Astrocyte of the hippocampus (primary cell): ENCODE results near the gene CROCC.
A peak's percentile ranks its signal among the peaks of the same experiment; 100 is the strongest.
"Not testable (repeated sequence)": the region's sequence is repeated elsewhere in the genome, so short reads cannot be mapped to it uniquely, and the experiment has no call there.

ENCODE experiments used
- DNase-seq: peaks from one replicate; pipeline ENCODE4 v3.0.0; 2011; ENCODE audit warnings: low read depth, low spot score

CROCC gene, protein sequence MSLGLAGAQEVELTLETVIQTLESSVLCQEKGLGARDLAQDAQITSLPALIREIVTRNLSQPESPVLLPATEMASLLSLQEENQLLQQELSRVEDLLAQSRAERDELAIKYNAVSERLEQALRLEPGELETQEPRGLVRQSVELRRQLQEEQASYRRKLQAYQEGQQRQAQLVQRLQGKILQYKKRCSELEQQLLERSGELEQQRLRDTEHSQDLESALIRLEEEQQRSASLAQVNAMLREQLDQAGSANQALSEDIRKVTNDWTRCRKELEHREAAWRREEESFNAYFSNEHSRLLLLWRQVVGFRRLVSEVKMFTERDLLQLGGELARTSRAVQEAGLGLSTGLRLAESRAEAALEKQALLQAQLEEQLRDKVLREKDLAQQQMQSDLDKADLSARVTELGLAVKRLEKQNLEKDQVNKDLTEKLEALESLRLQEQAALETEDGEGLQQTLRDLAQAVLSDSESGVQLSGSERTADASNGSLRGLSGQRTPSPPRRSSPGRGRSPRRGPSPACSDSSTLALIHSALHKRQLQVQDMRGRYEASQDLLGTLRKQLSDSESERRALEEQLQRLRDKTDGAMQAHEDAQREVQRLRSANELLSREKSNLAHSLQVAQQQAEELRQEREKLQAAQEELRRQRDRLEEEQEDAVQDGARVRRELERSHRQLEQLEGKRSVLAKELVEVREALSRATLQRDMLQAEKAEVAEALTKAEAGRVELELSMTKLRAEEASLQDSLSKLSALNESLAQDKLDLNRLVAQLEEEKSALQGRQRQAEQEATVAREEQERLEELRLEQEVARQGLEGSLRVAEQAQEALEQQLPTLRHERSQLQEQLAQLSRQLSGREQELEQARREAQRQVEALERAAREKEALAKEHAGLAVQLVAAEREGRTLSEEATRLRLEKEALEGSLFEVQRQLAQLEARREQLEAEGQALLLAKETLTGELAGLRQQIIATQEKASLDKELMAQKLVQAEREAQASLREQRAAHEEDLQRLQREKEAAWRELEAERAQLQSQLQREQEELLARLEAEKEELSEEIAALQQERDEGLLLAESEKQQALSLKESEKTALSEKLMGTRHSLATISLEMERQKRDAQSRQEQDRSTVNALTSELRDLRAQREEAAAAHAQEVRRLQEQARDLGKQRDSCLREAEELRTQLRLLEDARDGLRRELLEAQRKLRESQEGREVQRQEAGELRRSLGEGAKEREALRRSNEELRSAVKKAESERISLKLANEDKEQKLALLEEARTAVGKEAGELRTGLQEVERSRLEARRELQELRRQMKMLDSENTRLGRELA (N-terminal part only)

DNA sequence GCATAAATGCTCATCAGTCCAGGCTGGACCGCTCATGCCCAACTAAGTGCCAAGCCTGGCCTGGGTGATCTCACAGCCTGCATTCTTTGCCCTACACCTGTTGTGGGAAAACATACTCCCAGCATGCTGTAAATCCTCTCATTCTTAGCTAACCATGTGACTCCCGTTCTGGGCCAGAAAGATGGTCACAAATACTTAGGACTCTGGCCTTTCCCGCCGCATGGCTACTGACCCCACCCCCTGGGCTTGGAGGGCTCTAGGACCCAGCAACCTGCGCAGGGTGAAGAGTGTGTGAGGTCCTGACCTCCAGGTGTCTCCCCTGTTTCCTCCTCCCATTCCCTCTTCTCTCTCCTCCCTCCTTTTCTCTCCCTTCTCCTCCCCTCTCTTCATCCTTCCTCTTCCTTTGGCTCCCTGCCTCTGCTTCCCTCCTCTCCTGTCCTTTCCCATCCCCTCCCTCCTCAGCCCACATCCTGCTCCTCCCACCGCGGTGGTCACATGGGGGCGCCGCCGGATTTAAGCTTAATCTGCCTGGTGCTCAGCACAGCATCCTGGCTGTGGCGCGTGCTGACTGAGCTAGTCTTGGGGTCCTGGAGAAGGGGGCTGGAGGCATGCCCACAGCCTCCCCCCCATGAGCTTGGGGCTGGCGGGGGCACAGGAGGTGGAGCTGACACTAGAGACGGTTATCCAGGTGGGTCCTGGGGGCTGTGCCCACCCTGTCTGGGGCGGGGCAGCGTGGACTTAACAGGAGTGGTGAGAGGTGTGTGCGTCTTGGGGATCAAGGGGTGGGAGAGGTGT, at the start of gene CROCC:
Gene CROCC, plus strand, starts transcription at position 541 of the 795 bp plus-strand sequence. Its CDS starts 88 bp downstream, at position 629.
- DNase-seq: peak; percentile 76

DNA sequence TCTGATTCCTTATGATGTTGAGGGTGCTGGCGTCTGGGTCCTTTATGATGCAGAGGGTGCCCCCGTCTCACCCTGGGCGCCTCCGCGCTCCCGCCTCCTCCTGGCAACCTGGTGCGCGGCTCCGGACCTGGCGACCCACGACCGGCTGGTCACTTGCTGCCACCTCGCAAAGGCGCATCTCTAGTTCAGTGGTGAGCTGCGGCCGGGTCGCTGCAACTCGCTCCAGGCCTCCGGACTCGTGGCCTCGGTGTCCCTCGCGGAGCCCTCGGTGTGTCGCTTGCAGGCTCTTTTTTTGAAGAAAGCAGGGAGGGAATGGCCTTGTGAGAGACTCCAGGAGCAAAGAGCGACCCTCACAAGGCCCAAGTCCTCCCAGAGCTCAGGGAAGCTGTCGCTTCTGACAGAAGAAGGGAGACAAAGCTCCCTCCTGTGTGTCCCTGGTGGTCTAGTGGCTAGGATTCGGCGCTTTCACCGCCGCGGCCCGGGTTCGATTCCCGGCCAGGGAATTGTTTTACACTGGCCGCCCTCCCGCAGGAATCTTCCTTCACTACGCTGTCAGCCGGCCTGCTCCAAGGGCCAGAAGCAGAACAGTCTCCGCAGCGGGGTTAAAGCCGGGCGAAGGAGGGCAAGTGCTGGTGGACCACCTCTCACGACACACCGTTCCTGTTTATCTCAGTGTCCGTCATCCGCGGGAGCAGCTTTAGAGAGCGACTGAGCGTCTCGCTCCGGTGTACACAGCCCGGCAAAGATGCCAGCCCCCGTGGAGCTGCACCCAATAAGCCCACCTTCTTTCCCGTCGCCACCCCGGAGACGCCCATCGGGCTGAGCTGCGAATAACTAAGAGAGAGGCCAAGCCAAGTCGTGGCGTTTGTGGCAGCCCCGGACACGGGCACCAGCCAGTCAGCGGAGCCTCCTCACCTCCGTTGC, 49.3 kb upstream of the CROCC start:
- DNase-seq: peak; percentile 73

DNA sequence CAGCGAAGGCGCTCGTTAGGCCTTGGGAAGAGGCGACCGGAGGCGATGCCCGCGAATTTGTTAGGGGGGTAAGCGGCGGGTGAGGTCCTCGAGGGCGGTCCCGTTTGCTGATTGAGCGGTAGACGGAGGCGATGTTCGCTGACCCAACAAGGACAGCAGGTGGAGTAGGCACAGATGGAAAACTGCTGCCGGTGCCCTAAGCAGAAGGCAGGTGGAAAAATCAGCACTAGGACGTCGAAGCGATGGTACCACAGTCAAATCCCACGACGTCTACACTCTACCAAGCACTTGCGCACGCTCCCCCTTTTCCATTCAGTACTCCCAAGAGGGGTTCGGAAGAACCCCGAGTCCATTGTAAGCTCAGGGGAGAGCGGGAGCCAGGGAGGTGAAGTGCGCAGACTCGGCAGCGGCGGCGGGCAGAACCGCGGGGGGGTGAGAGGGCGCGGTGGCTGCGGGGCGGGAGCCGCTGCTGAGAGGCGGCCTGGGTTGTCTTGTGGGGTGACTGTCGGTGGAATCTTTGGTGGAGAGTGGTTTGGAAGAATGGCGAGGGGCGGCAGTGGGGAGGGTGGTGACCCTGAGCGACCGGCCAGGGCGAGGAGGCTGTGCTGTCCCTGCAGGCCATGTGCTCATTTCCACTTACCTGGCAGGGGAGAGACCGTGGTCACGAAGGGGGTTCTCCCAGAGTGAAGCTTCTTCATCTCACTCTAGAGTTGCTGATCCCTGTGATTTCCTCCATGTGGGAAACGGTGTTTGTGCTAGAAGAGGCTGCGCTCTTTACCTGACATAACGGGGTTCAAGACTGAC, 48.5 kb upstream of the CROCC start:
- peak; percentile 35 for DNase-seq

DNA sequence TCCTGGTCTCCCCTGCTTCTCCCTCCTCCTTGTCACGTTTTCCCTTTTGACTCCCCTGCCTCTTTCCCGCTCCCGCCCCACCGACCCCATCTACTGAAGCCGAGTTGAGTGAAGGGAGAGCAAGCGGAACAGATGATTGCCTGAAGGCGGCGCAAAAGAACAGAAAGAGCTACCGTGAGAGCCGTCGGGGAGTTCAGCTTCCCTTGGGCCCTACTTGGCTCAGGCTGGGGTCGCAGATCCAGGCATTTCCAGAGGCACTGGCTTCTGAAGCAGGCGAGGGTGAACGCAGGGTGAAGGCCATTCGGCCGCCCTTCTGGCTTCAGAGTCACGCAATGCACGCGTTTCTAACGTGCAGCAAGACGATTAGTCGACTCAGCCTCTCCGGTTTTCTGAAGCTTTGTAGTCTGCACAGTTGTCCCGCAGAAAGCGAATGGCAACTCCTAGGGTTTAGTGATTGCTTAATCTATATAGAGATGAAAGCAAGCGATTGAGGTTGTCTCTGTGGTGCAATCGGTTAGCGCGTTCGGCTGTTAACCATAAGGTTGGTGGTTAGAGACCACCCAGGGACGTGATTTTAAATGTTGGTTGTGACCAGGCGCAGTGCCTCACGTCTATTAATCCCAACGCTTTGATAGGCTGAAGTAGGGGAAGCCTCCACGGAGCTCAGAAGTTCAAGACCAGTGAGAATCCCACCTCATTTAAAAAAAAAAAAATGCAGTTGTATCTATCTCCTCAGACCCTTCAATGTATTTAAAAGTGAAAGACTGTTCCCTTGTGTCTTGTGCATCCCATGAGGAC, 46.6 kb upstream of the CROCC start:
- not testable (repeated sequence) for DNase-seq

DNA sequence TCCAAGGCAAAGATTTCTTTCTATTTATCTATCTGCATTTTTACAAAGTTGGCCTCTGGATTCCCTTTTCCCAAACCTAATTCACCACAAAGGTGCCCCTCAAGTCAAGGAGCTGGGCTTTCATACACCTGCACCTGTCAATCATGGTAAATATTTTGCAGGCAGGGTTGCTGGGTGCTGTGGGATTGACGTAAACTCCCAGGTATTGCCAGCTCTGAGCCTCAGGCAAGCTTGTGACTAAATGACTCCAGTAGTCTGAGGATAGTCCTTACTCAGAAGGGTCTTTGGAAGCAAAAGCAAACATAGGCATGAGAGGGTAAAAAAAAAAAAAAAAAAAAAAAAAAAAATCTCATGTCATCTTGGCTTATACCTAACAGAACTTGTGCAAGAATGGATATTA, 40.0 kb upstream of the CROCC start:
- DNase-seq: not testable (repeated sequence)

DNA sequence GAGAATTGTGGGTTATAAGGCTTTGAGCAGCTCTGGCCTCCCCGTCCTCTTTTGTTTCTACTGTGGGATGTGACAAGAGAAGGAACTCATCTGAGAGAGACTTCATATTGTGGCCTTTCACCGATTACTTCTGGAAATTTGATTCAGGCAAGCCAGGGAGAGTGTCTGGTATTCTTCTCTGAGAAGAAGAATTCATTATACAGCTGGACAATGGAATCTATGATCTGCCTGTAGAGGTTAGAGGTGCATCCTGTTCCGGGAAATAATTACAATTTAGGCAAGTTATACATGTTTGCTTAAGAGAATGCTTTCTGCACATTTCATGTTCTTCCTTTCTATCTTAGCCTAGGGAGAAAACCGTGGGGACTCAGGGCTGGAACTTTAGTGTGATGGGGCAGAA, 38.7 kb upstream of the CROCC start:
- no peak for DNase-seq

DNA sequence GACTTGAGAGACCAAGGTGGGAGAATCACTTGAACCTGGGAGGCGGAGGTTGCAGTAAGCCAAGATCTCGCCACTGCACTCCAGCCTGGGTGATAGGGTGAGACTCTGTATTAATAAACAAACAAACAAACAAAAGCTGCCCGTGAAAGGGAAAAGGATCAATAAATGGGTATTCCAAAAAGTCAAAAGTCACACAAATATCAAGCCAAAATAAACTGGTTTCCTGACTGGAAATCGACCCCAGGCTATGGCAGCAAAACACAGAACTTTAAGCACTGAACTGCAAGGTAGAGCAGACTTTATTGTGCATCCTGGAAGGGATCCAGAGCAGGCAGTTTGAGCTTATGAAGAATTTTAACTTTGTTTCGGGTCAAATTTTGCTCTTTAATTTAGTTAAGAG, 37.2 kb upstream of the CROCC start:
- not testable (repeated sequence) for DNase-seq

DNA sequence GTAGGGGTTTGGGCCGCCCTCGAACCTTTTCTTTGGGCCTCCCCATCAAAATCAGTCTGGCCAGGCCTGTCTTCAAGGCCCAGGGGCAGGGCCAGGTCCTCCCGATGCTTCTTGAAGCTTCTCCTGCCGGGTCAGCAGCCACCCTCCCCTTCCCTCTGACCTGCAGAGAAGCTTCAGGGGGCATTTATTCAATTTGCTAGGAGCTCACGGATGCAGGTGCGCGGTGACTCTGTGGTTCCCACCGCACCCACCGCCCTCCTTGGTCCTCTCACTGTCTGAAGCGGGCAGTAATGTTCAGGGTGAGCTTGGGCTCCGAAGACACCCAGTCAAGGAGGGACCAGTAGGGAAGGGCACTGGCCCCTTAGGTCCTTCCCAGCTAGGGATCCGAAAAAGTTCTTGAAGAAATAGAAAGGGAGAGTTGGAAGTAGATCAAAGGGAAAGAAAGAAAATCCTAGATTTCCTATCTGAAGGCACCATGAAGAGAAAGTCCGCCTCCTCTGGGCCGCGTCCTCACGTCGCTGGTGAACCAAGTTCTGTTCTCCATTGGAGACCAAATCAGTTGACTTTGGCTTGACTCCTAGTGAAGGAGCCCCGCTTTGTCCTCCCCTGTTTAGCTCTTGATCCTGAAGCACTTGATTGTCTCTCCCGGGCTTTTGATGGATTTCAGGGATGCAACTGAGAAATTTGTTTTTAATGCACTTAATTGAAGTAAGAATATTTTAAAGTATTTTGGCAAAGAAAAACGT, 34.7 kb upstream of the CROCC start:
- DNase-seq: no peak

DNA sequence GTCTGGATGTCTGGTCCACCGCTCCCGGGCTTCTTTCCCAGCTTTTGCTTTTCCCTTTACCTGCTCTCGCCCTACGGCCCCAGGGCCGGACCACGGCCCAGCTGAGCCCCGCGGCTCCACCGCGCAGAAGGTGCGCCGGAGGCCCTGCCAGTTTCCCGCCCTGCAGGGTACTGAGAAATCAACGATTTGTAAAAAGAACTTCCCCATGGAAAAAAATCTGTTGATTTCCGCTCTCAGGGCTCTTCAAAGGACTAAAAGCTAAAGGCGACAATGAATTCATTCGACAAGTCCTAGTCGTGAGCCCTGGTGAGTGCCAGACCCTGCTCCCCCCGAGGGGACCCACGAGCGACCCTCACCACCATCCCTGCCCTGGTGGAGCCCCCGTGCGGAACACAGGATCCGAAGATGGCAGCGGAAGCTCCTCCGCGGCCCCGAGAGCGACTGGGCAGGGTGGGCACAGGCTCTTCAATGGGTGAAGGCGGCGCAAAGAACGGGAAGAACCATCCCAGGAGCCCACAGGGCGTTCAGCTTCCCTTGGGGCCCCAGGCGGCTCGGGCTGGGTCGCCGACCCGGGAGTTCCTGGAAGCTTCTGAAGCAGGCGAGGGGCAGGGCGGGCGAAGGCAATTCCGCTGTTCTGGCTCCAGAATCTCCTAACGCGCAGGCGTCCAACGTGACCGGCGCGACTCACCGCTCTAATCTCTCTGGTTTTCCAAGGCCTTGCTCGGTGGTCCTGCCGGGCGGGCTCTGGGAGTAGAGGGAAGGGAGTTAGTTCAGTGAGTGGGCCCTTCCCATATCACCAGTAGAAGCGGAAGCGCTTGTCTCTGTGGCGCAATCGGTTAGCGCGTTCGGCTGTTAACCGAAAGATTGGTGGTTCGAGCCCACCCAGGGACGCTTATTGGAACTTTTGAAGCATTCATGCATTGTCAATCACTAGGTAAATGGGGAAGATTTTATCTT, 32.6 kb upstream of the CROCC start:
- DNase-seq: peak; percentile 89

DNA sequence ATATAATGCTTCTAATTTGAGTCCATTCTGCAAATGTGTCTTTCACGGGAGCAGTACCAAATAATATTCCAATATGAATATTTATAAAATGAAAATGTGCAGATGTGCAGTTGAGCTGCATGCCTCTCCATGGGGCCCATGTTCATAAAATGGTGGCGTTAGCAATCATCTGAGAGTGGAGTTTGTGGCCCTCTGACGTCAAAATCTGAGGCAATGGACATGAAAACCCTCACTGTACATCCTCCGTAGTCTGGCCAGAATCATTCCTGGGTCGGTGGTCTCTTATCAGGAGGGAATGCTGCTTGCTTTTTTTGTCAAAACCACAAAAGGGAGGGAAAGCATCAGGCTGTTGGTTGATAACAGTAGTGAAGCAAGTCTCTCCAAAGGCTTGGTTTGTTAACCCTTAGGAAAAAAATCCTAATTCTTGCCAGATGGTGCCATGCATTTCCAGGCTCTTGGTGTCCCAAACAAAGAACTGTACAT, 31.2 kb upstream of the CROCC start:
- DNase-seq: not testable (repeated sequence)

DNA sequence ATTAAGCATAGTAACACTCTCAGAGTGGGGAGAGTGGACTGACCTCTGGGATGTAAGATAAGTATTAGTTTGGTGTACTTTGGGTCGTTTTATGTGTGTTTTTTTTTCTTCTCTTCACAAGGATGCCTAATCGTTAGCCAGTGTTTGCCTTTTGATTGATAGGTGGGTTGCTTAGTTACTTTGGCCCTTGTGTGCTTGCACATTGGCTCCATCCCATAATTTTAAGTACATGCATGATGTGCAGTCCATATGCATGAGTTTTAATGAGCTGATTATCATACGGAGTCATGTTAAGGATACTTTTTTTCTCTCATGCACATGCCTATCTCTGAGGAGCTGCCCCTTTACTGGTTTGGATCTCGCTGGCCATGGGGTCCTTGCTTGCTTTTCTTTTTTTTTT, 30.7 kb upstream of the CROCC start:
- not testable (repeated sequence) for DNase-seq

DNA sequence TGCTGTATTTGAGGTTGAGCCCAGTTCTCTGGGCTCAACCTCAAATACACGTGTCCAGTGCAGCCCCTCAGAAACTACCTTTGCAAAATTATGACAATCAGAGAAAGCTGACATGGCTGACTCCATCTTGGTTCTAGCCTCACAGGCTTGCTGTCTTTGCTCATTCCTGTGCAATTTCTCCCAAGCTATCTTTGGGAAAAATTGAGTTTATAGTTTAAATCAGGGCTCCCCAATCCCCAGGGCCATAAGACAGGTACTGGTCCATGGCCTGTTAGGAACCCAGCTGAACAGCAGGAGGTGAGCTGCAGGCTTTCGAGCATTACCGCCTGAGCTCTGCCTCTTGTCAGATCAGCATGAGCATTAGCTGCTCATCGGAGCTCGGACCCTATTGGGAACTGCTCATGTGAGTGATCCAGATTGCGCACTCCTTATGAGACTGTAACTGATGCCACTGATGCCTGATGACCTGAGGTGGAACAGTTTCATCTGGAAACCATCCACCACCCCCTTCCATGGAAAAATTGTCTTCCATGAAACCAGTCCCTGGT, 28.7 kb upstream of the CROCC start:
- DNase-seq: not testable (repeated sequence)

DNA sequence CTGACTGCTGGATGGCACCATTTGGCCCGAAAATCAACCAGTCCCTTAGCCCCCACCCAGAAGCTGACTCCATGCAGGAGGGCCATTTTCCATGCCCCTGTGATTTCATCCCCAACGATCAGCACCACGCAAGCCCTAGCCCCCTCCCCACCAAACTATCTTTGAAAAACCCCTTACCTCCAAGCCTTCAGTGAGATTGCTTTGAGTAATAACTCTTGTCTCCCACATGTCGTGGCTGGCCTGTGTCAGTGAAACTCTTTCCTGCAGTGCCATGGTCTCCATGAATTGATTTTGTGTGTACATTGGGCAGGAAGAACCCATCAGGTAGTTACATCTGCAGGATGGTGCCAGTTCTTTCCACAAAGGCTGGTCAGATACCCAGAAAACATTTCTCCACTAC, 27.9 kb upstream of the CROCC start:
- not testable (repeated sequence) for DNase-seq

DNA sequence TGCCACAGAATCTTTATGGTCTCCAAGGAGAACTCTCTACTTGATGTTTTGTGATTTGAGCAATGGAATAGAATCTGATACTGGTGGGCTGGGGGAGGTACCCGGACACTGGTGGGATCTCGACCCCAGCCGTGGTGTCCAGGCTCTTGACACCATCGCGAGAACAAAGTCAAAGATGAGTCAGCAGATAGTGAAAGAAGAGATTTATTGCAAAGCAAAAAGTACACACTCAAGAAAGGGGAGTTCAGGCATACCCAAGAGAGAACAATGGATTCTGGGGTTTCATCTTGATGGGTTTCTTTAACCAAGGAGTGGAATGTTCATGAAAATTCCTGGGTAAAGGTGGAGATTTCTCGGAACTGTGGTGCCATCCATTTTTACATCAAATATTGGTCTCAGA, 27.4 kb upstream of the CROCC start:
- not testable (repeated sequence) for DNase-seq

DNA sequence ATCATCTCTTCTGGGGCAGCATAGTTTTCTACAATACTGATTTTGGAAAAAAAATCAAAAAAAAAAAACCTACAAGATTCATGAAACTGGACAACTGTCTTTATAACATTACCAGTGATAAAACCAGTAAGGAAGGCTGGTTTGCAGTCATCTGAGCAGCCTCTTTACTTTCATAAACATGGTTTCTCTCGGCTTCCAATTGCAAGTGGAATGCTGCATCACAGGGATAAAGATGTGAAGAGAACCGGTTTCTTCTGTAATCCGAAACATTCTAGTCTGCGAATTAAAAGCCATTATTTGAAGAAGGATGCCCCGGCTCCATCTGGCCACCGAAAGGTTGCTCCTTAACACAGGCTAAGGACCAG, 26.5 kb upstream of the CROCC start:
- DNase-seq: peak; percentile 41
